H1 (cell line): Measurements from ENCODE around the gene VSTM2L.

Source experiments
- ASH2L ChIP-seq: fragments of 200-600, 300-600 bp; sonication (generic); IDR thresholded peaks from one replicate; pipeline ENCODE4 v1.7.1; 2017; ENCODE audit warnings: low read length
- CTCF ChIP-seq, 3 experiments: IDR thresholded peaks; 1 replicate in 2 of 3; 2 replicates in 1 of 3; pipeline versions ENCODE4 v1.5.1 to v1.6.1; 2011; ENCODE audit warnings: low read length in 3 of 3, mild to moderate bottlenecking in 3 of 3, inconsistent platforms in 2 of 3, low read depth in 1 of 3, moderate library complexity in 1 of 3; ENCODE audit not compliant: insufficient read depth in 1 of 3; ENCODE audit errors: control extremely low read depth in 1 of 3
- EZH2 ChIP-seq: fragments of 200-600 bp; sonication (generic); IDR thresholded peaks from 2 replicates; pipeline ENCODE4 v1.7.1; 2012; ENCODE audit warnings: low read depth, mild to moderate bottlenecking, moderate library complexity, low read length, inconsistent platforms; ENCODE audit not compliant: severe bottlenecking
- HDAC6 ChIP-seq: IDR thresholded peaks from one replicate; pipeline ENCODE4 v1.7.1; 2012; ENCODE audit warnings: low read depth, mild to moderate bottlenecking, inconsistent platforms, low read length, moderate library complexity
- POLR2A ChIP-seq, 2 experiments: IDR thresholded peaks; 1 replicate in 1 of 2; 2 replicates in 1 of 2; pipeline ENCODE4 v1.6.1; 2011; ENCODE audit warnings: low read depth in 2 of 2, low read length in 2 of 2, mild to moderate bottlenecking in 2 of 2; ENCODE audit errors: control extremely low read depth in 1 of 2
- SIRT6 ChIP-seq: IDR thresholded peaks from one replicate; pipeline ENCODE4 v1.7.1; 2012; ENCODE audit warnings: low read length, inconsistent platforms
- TEAD4 ChIP-seq: IDR thresholded peaks from 2 replicates; pipeline ENCODE4 v1.6.1; 2012; ENCODE audit warnings: low read depth, low read length, inconsistent platforms, mixed read lengths

- TF ChIP-seq CTCF (IDR thresholded peaks at IDR 0.05; ENCODE audit: control extremely low read depth in 1 of 3, insufficient read depth in 1 of 3, low read depth in 1 of 3, low read length in 3 of 3) (no peak), SIRT6 (no peak), POLR2A (IDR thresholded peaks at IDR 0.05; ENCODE audit: control extremely low read depth in 1 of 2, low read depth in 2 of 2, low read length in 2 of 2) (no peak), TEAD4 (no peak), EZH2 (no peak), HDAC6 (no peak), ASH2L (no peak)
These were observed 78.6 kb downstream of the VSTM2L start for GRCh38 chr20:37981568-37981967.
